Stimulated activated CD8-positive, alpha-beta memory T cell treated with anti-CD3 and anti-CD28 coated beads, Interleukin-4, amount 100 ng/mL, for 1 hour (primary cell): ENCODE measurements around the gene TALDO1.
"Not testable (repeated sequence)": the region's sequence is repeated elsewhere in the genome, so short reads cannot be mapped to it uniquely, and the experiment has no call there.

Experiments used
- DNase-seq, 2 donors: peaks; one replicate each; pipeline ENCODE4 v3.0.0-alpha.2; 2020; ENCODE audit warnings: low read depth in 2 of 2, low spot score in 1 of 2

The TALDO1 gene

DNA sequence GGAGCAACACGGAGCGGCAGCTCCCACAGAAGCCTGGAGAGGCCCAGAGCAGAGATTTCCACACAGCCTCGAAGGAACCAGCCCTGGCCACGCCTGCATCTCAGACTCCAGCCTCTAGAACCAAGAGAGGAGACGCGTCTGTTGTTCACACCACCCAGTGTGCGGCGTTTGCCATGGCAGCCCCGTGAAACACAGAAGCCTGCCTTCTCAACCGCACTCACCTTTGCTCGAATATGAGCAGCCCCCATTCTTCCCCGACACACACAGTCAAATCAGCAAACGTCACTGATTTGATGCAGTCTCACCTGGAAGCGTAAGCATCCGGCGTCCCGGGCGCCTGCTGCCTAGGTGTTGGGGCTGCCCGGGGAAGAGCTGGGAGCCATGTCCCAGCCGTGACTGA is 14.2 kb upstream of the TALDO1 start:
- DNase-seq, result no peak

DNA sequence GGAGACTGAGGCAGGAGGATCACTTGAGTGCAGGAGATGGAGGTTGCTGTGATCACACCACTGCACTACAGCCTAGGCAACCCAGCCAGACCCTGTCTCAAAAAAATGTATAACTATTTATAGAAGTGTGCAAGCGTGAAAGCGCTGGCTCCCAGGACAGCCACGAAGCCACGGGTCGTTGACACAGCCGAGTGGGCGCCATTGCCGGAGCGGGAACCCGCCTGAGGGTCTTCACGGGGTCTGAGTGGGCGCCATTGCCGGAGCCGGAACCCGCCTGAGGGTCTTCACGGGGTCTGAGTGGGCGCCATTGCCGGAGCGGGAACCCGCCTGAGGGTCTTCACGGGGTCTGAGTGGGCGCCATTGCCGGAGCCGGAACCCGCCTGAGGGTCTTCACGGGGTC is 12.7 kb upstream of the TALDO1 start:
- DNase-seq, result not testable (repeated sequence)

DNA sequence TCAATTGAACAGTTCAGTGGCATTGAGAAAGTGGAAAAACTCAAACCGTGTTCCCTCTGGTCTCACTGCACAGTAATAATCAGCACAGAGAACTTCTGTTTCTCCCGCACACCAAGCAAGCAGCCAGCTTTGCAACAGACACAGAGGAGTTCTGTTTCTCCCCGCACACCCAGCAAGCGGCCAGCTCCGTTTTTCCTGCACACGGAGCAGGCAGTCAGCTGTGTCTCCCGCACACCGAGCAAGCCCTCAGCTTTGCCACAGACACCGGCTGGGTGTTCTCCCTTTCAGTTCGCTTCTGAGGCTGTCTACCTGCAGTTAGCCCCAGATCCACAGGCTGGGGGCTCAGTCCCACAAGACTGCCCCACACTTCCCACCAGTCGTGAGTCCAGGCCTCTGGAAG is 9.9 kb upstream of the TALDO1 start:
- DNase-seq, result no peak

DNA sequence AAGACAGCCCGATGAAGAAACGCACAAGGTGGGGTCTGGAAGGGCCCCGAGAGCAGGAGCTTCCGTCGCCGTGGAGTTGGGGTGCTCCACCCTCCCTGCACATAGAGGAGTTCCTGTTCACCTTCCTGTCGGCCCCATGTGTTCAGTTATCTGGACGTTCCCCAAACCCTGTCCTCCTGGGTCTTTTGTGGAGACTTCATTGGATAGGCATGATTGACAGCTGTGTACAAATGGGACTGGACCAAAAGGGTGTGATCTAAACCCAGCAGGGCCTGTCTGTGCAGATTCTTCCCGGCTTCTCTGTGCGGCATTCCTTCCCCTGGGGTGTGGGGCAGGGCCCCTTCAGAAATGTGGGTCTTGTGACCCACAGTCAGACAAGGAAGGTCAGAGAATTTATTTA is 9.4 kb upstream of the TALDO1 start:
- DNase-seq, result not testable (repeated sequence)

DNA sequence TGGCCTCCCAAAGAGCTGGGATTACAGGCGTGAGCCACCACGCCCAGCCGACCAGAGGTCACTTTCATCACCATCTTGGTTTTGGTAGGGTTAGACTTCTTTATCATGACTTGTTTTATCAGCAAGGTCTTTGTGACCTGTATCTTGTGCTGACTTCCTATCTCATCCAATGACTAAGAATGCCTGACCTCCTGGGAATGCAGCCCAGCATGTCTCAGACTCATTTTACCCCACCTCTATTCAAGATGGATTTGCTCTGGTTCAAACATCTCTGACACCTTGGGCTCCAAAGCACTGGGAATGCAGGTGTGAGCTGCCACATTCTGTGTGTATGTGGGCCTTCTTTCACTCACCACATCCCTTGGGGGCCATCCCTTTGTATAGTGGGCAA is 5.1 kb upstream of the TALDO1 start:
- DNase-seq, result no peak

DNA sequence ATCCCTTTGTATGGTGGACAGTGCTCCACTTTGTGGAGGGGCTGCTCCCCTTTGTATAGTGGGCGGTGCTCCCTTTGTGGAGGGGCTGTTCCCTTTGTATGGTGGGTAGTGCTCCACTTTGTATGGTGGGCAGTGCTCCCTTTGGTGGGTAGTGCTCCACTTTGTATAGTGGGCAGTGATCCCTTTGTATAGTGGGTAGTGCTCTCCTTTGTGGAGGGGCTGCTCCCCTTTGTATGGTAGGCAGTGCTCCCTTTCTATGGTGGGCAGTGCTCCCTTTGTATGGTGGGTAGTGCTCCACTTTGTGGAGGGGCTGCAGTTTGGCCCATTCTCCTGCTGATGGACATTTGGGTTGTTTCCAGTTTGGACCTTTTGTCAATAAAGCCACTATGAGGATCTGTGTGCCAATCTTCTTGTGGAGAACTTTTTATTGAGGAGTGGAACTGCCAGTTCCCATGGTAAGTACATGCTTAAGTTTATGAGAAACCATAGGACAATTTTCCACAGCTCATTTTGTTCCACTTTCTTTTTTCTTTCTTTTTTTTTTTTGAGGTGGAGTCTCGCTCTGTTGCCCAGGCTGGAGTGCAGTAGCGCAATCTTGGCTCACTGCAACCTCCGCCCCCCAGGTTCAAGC is 4.6 kb upstream of the TALDO1 start:
- no peak for DNase-seq

DNA sequence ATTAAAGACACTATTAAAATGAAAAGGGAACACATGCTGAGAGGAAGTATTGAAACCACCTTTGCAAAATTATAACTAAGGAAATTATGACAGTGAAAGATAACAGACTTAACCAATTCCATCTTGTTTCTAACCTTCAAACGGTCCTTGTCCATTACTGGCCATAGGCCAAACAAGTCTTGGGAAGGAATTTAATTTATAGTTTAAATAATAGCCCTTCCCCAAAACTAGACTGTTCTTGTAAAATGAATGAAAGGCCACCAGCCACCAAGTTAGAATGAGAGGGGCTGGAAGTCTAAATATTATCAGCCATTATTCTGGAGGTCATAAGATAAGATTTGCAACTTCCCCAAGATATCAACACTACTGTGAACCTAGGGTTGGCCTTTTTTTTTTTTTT is 1.8 kb upstream of the TALDO1 start:
- no peak for DNase-seq

DNA sequence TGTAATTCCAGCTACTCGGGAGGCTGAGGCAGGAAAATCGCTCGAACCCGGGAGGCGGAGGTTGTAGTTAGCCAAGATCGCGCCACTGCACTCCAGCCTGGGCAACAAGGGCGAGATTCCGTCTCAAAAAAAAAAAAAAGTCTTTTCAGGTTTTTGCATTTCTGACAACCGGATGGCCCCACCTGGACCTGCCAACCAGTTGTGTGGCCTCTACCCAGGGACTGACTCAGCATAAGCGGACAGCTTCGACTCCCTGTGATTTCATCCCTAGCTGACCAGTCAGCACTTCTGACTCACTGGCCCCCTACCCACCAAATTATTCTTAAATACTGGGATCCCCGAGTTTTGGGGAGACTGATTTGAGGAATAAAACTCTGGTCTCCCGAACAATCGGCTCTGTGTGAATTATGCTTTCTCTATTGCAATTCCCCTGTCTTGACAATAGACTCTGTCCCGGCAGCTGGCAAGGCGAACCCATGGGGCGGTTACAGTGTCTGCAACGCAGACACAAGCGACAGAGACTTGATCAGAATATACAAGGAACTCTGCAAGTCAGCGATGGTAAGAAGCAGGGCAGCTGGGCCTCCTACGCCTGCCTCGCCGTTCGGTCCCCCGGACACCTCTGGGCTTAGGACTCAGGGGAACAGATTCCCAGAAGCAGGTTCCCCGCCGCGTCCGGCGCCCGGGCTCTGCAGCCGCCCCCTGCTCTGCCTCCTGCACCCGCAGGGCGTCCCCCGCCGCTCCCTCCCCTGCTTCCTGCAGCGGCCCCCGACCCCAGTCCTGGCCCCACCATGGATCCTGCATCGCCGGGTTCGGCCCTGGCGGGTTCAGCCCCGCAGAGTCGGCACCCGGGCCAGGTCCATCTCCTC is 741 bp upstream of the TALDO1 start:
- DNase-seq, result no peak

DNA sequence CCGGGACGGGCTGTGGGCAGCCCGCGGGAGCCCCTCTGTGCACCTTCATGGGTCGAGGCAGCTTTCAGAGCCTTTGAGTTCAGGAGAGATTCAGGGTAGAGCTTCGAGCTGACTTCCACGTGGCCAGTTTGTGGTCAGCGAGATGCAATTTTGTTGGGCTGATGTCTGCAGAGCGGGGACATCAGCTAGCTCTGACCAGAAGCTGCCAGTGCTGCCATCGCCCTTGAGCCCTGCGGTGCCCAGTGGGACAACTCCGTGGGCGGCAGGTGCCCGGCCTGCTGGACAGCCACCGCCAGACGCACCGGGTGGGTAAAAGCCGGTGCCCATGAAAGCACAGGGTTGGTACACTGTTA is 719 bp downstream of the TALDO1 start:
- no peak for DNase-seq

DNA sequence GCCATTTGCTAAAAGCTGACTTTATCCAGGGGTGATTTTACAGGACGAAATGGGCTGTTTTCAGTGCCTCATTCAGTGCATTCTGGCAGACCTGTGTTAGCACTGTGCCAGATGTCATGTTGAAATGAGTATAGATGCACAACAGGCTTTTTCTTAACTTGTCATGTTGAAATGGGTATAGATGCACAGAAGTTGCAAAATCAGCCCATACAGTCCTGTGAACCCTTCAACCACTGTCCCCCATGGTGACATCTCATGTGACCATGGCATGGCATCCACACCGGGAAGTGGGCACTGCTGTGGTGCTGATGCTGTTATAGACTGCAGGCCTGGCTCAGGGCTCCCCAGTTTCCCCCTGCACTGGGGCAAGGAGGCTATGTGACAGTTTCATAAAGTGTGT is 2.5 kb downstream of the TALDO1 start:
- DNase-seq, result no peak

DNA sequence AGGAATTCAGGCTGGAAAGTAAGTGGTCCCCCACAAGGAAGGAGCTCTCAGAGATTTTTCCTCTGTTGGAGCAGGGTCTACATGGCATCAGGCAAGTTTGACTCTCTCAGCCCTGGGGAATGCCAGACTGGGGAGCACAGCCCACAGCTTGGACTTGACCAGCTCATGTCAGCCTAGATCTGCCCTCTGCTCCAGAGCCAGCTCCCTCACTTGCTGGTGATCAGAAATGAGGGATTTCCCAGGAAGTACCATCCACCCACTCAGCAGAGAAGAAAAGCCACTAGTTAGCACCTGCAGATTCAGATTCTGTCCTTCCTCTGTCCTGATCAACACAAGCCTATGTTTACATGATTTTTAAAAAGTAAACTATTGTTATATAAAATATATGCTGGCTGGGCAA is 13.0 kb downstream of the TALDO1 start:
- DNase-seq, result no peak

DNA sequence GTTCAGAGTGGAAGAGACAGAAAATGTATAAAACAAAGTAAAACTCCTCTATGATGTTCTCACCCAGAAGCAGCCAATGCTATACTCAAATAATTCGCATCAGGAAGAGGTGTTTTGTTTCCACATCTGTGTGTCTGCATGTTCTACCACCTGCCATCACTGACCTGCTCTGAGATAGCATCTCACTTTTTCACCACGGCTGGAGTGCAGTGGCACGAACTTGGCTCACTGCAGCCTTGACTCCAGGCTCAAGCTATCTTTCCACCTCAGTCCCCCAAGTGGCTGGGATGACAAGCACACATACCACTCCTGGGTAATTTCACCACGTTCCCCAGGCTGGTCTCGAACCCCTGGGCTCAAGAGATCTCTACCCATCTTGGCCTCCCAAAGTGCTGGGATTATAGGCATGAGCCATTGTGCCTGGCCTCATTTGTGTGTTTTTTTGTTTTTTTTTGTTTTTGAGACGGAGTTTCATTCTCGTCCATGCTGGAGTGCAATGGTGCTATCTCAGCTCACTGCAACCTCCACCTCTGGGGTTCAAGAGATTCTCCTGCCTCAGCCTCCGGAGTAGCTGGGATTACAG is 14.4 kb downstream of the TALDO1 start:
- DNase-seq, result no peak

DNA sequence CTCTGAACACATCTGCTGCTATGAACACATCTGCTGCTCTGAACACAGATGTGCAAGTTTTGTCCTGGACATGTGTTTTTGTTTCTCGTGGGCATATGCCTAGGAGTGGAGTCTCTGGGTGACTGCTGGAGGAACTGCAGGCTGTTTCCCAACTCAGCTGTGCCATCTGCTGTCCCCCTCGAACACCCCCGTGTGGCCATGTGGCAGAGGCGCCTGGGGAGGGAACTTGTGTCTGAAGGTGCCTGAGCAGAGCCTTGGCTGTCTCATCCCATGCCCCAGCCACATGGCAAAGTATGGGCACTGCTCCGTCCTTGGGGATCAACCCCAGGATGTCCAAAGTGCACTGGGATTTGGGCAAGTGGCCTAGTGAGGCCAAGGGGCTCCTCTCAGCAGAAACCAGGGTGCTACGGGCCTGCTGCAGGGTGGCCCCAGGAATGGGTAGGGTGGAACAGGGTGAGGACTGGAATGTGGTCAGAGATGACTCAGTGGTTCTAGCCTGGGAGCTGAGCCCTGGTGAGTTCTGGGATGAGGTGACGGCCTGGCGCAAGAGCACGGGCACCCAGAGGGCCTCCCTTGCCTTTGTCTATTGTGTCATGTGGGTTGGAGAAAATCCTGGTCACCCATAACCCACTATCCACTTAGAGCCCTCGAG is 15.3 kb downstream of the TALDO1 start:
- no peak for DNase-seq

DNA sequence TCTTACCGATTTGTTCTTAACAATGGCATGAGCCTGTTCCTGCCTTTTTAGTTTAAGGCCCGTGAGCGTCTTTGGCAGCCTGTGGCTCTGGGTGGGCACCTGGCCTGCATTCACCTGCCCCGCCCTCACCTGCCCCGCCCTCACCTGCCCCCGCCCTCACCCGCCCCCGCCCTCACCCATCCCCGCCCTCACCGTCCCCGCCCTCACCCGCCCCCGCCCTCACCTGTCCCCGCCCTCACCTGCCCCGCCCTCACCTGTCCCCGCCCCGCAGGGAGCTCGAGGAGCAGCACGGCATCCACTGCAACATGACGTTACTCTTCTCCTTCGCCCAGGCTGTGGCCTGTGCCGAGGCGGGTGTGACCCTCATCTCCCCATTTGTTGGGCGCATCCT is 15.8 kb downstream of the TALDO1 start:
- no peak for DNase-seq

DNA sequence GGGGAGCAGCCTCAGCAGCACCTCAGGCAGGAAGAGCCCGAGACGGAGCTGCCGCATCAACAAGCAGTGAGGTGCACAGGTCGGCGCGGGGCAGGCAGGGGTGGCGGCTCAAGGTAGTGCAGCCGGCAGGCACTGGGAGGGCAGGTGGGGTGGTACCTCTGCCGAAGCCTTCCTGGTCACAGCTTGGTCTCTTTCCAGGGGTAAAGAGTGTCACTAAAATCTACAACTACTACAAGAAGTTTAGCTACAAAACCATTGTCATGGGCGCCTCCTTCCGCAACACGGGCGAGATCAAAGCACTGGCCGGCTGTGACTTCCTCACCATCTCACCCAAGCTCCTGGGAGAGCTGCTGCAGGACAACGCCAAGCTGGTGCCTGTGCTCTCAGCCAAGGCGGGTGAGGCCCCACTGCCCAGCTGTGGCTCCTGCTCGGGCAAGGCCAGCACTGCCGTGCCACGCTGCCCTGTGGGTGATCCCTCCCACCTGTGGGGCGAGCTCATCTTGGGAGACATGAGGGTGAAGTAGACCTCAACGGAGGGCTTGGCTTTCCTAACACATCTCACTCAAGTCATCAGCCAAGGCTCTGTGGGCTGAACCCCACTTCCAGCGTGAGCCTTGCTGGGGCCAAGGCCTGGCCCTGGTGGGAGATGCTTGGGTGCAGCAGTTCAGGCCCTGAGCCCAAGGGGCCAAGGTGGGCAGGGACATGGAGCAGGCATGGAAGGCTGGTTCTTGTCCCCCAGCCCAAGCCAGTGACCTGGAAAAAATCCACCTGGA is 16.5 kb downstream of the TALDO1 start:
- no peak for DNase-seq

DNA sequence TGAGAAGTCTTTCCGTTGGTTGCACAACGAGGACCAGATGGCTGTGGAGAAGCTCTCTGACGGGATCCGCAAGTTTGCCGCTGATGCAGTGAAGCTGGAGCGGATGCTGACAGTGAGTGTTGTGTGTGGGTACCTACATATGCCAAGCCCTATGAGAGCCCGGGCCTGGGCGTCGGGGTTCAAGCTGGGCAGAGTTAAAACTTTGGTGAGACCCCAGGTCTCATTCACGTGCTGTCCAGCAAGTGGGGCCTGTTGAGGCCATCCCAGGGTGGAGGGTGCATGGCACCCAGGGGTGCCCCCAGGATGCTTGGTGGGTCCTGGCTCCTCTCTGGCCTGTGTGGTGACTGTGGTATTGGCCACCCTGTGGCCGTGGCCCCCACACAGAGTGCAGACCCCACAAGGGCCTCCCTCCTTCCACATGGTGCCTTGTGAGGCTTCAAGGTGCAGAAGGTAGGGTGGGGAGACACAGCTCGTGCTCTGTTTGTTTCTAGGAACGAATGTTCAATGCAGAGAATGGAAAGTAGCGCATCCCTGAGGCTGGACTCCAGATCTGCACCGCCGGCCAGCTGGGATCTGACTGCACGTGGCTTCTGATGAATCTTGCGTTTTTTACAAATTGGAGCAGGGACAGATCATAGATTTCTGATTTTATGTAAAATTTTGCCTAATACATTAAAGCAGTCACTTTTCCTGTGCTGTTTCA is 17.2 kb downstream of the TALDO1 start:
- DNase-seq, result no peak

DNA sequence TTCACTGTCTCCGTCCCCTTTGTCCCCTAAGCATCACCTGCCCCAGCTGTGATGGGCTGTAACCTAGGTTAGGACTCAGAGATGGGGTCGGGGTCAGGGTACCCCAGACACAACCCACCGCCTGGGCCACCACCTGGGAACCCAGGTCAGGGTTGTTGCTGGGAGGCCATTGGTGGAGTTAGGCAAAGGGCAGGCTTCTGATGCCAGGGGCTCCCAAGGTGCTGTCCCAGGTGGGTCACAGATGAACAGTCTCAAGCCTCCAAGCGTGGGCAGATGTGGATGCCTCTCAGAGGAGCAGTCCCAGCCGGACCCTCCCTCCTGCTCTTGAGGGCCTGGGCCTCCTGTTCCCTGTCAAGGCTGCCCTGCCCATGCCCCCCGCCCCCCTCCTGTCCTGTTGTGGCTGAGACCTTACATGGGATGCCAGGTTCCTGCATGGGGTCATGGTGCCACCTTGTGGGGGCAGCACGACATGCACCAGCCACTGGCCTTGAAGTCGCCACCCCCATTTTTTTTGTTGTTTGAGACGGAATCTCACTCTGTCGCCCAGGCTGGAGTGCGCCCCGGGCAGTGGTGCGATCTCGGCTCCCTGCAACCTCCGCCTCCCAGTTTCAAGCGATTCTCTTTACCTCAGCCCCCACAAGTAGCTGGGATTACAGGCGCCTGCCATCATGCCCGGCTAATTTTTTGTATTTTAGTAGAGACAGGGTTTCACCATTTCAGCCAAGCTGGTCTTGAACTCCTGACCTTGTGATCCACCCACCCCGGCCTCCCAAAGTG is 17.9 kb downstream of the TALDO1 start:
- DNase-seq, result peak; percentile 41 to 44

DNA sequence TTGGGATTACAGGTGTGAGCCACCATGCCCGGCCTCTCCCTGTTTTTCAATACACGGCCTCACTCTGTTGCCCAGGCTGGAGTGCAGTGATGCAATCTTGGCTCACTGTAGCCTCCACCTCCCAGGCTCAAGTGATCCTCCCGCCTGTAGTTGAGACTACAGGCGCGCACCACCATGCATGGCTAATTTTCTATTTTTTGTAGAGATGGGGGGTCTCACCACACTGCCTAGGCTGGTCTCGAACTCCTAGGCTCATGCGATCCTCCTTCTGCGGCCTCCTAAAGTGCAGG is 18.5 kb downstream of the TALDO1 start:
- no peak for DNase-seq

DNA sequence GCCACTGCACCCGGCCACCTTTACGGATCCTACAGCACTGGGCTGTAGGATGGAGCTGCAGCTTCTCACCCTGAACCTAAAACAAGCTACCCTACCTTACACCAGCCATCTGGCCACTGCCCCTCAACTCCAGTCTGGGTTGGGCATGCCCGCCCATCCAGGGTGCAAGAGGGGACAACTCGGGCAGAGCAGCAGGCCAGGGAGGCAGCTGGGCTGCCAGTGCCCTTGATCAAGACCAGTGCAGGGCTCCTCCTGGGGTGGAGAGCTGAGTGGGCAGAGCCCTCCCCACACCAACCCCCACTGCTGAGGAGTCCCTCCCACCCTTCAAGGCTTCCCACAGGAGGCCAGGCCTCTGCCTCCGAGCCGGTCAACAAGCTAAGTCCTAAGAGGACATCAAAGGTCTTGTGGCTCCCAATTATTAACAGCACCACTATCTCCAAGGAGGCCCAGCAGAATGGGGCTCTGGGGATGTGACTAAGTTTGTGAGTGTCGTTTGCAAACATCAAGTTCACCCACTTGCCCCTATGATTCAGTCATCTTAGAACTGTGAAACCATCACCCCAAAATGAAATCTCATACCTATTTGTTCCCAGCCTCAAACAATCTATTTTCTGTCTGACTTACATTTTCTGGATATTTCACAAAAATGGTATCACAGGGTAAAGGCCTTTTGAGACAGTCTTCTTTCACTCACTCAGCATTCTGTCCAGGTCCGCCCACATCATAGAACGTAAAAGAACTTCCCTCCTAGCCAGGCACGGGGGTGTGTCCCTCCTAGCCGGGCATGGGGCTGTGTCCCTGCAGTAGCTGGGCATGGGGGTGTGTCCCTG is 19.1 kb downstream of the TALDO1 start:
- DNase-seq, result no peak

DNA sequence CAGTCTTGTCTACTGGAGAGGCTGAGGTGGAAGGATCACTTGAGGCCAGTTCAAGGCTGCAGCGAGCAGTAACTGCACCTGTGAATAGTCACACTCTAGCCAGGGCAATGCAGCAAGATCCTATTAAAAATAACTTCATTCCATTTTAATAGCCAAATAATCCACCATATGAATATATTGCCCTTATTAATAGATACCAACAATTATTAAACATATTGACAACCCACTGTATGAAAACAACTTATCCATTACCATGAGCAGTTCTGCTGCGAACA is 19.6 kb downstream of the TALDO1 start:
- no peak for DNase-seq
